HG02970 (cell line): Measurements from ENCODE around the gene MPPED1.

Experiments used
- ATAC-seq: cut with Tn5 transposase; IDR thresholded peaks from one replicate; pipeline ENCODE4 v1.9.1; 2021; ENCODE audit warnings: mild to moderate bottlenecking, moderate library complexity, moderate number of reproducible peaks; ENCODE audit not compliant: unreplicated experiment, low FRiP score

The MPPED1 gene

GRCh38 chr22:43473031-43473430, 61.2 kb downstream of the MPPED1 start:
- no peak for ATAC-seq

GRCh38 chr22:43473441-43473840, 61.6 kb downstream of the MPPED1 start:
- no peak for ATAC-seq

GRCh38 chr22:43474161-43475101, 62.6 kb downstream of the MPPED1 start:
- no peak for ATAC-seq

GRCh38 chr22:43475549-43476076, 63.8 kb downstream of the MPPED1 start:
- ATAC-seq = no peak

GRCh38 chr22:43476341-43476740, 64.5 kb downstream of the MPPED1 start:
- ATAC-seq = no peak

DNA sequence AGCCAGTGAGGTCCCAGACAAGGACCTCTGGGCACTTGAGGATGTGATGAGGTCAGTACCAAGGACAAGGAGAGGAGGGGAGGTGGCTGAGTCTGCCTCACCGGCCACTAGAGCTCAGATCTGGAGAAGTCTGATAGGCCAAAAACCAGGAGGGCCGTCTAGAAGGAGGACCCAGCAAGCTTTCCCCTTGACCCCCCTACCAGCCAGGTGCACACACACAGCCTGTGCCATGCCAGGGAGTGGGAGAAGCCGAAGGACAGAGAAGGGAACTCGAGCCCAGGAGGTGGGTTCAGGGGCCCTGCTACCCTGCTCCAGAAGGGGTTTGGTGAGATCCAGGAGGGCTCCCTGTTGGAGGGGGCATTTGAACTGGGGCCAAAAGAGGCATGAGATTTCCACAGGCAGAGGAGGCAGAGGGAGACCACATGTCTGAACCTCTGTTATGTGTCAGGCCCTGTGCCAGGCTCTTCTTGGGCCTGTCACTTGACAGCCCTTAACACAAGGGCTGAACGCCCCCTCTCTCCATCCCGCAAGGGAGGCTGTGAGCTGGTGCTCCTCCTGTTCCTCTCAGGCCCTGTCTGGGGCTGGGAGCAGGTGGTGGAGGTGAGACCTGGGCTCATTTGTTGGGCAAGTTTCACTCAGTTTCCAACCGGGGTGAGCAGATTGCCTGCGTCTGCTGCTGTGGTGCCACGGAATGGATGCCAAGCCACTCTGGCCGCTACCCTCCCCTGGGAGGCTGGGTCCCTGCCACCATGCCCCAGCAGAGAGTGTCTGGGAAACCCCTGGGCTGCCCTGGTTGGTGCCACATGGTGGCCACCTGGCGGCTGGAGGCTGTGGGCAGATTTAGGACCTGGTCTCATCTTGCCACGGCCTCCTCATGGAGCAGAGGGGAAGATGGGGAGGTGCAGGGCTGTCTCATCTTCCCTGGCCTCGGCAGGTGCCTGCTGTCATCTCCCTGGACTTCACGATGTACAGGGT, 65.2 kb downstream of the MPPED1 start:
- no peak for ATAC-seq

GRCh38 chr22:43477966-43478365, 66.2 kb downstream of the MPPED1 start:
- ATAC-seq = no peak

DNA sequence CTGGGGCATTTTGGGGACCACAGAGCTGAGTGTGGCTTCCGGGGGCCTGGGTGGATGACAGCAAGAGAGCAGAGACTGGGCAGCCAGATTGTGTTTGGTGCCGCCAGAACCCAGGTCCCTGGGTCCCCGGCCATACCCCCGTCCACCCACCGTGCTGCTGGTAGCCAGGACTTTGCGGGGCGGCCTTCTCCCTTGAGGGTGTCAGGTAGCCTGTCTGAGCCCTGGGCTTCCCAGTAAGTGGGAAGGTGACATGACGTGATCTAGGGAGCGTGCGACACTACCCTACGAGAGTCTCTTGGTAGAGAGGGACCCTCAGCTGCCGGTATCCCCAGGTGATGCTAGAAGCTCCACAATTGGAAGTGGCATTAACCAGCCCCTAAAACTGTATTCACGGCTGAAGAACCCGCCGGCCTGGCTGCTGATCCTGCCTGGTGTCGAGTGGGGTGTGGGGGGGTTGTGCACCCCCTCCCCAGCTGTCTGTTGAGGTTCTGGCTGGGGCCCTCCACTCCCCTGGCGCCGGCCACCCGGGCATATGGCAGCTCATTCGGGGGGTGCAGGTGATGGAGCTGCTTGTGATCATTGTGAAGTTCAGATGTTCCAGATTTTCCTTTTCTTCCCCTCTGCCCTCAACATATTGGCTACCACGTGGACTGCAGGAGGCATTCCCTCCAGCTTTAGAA, 66.9 kb downstream of the MPPED1 start:
- ATAC-seq = no peak

DNA sequence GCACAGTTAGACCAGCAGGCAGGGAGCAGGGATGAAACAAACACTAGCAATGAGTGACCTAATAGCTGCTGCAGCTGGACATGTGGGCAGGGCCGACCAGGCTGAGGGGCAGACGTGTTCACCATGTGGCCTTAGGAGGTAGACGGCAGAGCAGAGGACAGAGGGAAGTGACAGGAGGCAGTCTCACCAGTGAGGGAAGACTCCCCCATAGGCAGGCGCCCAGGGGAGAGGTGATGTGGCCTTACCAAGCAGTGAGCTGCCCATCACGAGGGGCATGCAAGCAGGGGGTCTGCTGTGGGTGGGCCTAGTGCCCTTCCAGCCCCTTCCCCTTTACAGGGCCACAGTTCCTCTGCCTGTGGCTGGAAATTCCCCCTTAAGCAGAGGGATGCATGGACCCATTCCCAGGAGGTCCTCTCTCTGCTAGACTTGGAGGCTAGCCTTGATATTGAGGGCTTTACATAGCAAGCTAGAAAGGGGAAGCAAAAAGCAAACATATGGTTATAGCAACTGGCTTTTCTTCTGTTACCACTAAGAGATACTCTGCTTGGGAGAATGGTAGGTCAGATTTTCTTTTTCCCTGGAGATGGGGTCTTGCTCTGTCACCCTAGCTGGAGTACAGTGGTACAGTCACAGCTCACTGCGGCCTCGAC, 67.6 kb downstream of the MPPED1 start:
- no peak for ATAC-seq

- no peak for ATAC-seq
Measured at GRCh38 chr22:43479962-43480361, 68.1 kb downstream of the MPPED1 start.

DNA sequence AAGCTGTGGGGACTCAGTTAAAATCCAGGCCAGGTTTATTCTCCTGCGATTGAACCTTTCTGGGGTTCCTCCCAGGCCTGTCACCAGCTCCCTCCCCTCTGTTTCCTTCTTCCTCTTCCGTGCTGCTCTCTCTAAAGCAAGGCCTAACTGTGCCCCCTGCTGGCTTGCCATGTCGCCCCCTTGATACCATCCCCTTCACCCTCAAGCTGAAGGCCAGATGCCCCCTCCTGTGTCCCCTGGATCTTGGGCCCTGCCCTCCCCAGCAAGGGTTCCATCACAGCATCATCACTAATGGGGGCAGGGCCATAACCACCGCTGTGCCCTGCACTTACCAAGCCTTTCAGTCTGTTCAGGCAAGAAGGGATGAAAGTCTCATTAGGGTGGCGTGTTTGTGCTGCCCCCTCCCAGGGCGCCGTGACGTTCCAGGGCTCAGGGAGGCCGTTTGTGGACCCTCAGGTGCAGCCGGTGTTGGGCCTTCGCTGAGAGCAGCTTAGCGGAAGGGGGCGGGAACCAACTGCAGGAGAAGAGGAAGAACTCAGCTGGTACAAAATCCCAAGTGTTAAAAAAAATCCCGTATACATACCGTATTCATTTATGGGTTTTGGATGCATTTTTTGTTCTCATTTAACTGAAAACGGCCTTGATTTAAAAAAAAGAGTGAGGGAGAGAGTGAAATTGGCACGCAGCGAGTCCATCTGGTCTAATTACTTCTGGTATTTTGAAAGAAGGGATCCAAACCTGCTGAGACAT, 69.9 kb downstream of the MPPED1 start:
- no peak for ATAC-seq

- ATAC-seq = no peak
Measured at GRCh38 chr22:43482318-43482625, 70.5 kb downstream of the MPPED1 start.

GRCh38 chr22:43483266-43483665, 71.5 kb downstream of the MPPED1 start:
- ATAC-seq = no peak

DNA sequence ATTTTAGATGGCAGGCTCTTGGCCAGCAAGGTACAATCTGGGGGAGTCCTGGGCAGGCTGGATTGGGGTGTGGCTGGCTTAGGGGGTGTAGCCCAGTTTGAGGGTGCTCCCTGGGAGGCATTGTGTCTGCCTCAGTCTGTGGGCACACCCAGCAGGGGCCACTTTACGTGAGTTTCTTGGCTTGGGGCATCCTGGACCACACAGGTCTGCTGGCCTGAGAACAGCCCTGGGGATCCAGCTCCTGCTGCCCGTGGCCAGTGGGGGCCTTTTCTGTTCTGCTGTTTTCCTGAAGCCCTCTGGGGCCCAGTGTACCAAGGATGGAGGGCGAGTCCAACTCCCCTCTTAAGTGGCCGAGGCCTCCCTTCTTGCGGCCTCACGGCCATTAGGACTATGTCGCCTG, 71.9 kb downstream of the MPPED1 start:
- ATAC-seq = no peak

GRCh38 chr22:43484227-43484626, 72.4 kb downstream of the MPPED1 start:
- no peak for ATAC-seq

GRCh38 chr22:43485502-43486089, 73.8 kb downstream of the MPPED1 start:
- ATAC-seq = no peak

GRCh38 chr22:43487311-43488030, 75.7 kb downstream of the MPPED1 start:
- ATAC-seq = no peak
